IPS-18c (cell line): ENCODE data around the gene UGT1A5.
"Not testable (repeated sequence)": the region's sequence is repeated elsewhere in the genome, so short reads cannot be mapped to it uniquely, and the experiment has no call there.

Experiments used
- H3K4me3 ChIP-seq: 2 replicates; pipeline ENCODE4 v1.7.0; 2013; ENCODE audit warnings: low read depth, mild to moderate bottlenecking, low read length, moderate library complexity; ENCODE audit not compliant: insufficient read depth
- H3K9me3 ChIP-seq: one replicate; pipeline ENCODE4 v1.6.1; 2013; ENCODE audit warnings: mild to moderate bottlenecking, low read length, moderate library complexity; ENCODE audit not compliant: control insufficient read depth, insufficient read depth

The UGT1A5 gene

DNA sequence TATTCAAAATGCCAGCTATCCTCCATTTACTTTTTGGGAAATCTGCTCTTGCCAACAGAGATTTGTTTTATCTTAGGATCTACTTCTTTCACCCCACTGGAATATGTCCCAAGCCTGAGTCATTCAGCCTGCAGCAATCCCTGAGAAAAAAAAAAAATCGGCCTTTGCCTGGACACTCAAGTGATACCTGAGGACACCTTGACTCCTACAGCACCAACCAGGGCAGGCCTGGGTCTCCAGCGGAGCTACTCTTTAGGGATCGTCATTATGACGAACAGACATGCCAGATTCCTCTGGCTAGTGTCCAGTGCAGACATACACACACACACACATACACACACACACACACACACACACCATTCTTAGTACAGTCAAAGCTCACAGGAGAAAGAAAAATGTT lies 22.3 kb upstream of the UGT1A5 start:
- Histone ChIP-seq H3K9me3 (peaks cover 2% of the 10 kb centered on the region), H3K4me3 (no peak overlapping the region)

DNA sequence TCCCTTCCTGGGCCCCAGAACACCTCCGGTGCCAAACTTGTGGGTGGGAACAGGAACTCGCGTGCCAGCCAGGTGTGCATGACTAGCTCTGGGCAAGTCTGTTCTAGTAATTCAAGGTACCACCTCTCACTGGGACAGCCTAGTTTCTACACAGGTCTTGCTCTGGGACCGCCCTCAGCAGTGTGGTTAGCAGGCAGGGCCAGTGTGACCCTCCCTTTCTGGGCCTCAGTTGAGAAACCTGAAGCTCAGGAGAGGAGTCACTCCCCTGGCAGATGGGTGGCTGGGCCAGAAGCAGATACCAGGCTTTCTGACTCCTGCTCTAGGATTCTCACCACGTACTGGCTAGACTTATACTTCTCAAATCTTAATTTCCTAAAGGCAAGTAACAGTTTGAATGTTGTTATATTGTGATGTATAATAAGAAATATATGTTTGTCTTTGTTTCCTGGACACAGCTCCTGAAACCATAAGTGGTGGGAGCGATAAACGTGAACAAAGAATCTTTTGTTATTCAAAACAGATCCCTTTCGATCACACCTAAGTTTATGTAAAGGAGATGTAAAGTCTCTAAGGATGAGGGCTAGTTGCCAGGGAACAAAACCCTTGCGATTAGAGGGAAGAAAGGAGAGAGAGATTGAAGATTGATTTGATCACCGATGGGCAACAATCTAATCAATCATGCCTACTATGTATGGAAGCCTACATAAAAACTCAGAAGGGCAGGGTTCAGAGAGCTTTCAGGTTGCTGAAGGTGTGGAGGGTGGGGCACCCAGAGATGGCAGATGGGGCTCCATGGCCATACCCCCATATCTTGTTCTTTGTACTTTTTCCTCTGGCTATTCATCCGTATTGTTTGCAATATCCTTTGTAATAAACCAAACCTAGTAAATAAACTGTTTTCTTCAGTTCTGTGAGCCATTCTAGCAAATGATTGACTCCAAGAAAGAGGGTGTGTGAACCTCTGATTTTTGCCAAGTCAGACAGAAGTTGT lies 21.0 kb upstream of the UGT1A5 start:
- Histone ChIP-seq H3K4me3 (no peak overlapping the region), H3K9me3 (peaks cover 2% of the 10 kb centered on the region)

DNA sequence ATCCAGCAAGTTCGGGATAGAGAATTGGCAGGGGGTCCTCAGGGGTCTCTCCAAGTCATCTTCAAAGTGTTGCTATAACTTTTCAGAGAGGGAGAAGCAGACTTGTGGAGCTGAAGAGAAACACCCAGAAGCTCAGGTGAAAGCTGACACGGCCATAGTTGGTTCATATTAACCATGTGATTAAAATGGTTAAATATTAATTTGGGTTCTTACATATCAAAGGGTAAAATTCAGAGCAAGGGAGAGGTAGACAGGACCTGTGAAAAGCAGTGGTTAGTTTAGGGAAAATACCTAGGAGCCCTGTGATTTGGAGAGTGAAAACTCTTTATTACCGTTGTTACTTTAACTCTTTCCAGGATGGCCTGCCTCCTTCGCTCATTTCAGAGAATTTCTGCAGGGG lies 20.1 kb upstream of the UGT1A5 start, which contains the start of gene UGT1A6:
UGT1A6 (plus strand) TSS at position 243 of the 400 bp plus-strand sequence; CDS start at position 358, 115 bp downstream.
- no peak within 1 kb of the TSS for H3K4me3 ChIP-seq
- H3K9me3 ChIP-seq, result peaks cover 2% of the 10 kb centered on the region

DNA sequence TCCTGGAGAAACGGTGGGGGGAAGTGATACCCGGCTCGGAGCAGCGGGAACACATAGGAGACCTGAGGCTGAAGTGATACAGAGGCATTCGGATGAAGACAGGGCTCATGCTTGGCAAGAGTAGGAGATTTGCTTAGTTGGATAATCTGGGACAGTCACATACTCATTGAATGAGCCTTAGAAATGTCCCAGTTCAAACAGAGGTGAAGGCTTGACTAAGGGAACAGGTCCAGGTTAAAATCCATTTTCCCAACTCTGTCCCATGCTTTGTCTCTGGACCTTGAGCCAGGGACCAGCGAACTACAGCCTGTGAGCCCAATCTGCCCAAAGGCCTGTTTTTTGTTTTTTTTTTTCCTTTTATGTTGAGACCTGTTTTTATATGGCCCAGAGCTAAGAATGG lies 18.7 kb upstream of the UGT1A5 start:
- Histone ChIP-seq H3K4me3 (no peak overlapping the region), H3K9me3 (peaks cover 2% of the 10 kb centered on the region)

DNA sequence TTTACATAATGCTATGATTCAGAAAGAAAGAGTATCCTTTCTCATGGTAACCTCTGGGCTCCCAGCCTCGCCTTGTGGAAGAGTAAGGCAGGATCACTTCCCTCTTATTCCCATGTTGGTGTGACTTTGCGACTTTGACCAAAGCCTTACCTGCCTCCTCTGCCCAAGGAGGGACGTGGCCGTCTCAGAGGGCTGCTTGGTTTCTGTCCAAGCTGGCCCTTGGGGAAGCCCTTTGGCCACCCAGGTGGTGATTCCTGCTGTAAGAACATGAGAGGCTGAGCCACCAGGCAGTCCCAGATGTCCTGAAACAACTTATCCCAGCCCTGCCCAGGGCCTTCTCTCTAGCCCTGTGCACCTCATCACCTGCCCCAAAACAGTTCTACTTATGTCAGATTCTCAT lies 14.0 kb upstream of the UGT1A5 start:
- H3K4me3 ChIP-seq, result no peak overlapping the region
- no peaks in the 10 kb centered on the region for H3K9me3 ChIP-seq

DNA sequence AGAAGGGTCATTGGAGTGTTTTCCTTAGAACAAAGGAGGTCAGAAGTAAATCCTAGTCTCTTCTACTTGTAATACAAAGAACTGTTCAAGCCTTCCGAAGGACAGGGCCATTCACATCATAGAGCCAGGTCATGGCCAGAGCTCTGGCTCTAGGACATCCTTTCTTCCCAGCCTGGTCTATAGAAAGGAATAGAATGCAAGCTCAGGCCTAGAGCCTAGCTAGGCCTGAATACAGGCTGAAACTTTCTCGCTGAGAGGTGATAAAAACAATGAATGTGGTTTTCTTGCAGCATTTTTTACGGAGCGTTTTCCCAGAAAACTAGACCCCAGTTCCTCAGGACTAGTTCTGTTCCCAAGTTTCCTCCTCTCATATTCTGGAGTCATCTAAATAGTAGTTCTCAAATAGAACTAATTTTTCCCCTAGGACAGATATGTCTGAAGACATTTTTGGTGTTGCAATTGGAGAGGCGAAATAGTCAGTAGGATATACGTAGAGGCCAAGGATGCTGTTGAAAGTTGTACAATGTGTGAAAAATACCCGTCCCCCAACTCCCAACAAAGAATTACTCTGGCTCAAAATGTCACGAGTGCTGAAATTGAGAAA lies 13.2 kb upstream of the UGT1A5 start:
- no peaks in the 10 kb centered on the region for H3K9me3 ChIP-seq
- H3K4me3 ChIP-seq, result no peak overlapping the region

DNA sequence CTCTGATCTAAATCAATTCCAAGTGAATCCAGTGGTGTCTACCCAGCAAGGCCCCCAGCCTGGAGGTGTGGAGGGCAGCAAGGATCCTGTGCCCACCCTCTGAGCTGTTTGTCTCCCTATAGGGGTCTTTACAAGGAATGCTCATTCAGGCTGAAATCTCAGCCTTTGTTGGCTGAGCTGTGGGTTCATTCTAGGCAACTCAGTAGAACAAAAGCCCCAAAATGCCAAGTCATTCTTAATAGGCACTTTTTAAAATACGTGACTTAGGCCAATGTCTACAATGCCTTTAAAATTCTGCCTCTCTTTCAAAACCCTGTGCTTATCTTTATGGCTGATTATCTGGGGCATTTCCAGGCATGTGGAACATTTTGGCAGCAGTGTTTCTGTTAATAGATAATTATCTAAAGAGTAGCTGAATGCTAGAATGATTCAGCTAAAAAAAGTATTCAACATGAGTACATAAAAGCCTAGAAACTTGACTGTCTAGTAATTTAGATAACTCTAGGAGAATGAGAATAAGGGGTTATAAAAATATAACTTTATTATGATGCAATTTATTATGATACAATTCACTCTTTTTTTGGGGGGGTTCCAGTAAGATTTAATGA lies 12.6 kb upstream of the UGT1A5 start:
- Histone ChIP-seq H3K4me3 (no peak overlapping the region), H3K9me3 (no peaks in the 10 kb centered on the region)

DNA sequence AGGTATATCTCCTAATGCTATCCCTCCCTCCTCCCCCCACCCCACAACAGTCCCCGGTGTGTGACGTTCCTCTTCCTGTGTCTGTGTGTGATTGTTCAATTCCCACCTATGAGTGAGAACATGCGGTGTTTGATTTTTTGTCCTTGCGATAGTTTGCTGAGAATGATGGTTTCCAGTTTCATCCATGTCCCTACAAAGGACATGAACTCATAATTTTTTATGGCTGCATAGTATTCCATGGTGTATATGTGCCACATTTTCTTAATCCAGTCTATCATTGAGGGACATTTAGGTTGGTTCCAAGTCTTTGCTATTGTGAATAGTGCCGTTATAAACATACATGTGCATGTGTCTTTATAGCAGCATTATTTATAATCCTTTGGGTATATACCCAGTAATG lies 11.9 kb upstream of the UGT1A5 start:
- H3K9me3 ChIP-seq, H3K4me3 ChIP-seq: not testable (repeated sequence)

DNA sequence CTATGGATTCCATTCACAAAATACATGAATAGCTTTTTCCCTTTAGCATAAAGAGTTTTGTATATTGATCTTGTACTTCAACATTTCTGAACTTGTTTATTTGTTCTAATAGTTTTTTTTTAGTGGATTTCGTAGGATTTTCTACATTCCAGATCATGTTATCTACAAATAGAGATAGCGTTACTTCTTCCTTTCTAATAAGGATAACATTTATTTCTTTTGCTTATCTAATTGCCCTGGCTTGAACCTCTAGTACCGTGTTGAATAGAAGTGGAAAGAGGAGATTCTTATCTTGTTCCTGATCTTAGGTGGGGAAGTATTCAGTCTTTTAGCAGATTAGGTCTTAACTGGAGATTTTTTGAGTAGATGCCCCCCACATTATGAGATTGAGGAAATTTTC lies 10.5 kb upstream of the UGT1A5 start:
- Histone ChIP-seq H3K4me3 (no peak overlapping the region), H3K9me3 (no peaks in the 10 kb centered on the region)

DNA sequence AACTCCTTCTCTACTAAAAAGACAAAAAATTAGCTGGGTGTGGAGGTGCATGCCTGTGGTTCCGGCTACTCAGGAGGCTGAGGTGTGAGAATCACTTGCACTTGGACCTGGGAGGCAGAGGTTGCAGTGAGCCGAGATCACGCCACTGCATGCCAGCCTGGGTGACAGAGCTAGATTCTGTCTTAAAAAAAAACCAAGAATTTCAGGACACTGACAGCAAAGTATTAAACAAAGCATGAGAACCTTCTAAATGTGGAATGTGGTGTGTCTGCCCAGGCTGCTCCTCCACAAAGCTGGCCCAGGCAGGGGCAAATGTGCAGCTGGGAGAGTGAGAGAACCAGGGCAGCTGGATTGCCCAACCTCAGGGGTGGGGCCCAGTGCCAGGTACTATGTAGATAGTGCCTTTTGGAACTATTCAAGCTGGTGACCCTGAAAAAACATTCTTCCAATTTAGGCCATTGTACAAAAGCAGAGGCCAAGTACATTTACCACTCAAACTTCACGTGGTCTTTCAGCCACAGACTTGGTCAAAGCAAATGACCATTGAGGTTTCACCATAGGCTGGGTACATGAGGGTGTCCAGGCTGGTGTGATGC lies 6.7 kb upstream of the UGT1A5 start:
- H3K4me3 ChIP-seq, result no peak overlapping the region
- no peaks in the 10 kb centered on the region for H3K9me3 ChIP-seq

DNA sequence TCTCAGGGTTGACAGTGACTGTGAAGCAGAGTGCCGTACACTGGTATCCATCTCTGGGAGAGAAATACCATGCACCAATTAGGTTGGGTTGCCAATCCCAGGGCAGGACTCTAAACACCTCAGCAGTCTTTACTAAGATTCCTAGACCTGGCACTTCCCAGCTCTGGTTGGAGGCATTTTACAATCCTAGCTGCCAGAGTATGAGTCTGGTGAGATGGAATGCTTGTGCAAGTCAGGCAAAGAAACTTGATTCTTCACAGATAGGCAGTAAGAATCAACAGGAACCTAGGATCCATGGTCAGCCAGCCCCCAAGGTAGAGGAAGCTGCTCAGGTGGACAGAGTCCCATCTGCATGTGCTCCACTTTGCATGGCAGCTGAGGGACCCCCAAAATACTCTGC lies 6.0 kb upstream of the UGT1A5 start:
- Histone ChIP-seq H3K9me3 (no peaks in the 10 kb centered on the region), H3K4me3 (no peak overlapping the region)

DNA sequence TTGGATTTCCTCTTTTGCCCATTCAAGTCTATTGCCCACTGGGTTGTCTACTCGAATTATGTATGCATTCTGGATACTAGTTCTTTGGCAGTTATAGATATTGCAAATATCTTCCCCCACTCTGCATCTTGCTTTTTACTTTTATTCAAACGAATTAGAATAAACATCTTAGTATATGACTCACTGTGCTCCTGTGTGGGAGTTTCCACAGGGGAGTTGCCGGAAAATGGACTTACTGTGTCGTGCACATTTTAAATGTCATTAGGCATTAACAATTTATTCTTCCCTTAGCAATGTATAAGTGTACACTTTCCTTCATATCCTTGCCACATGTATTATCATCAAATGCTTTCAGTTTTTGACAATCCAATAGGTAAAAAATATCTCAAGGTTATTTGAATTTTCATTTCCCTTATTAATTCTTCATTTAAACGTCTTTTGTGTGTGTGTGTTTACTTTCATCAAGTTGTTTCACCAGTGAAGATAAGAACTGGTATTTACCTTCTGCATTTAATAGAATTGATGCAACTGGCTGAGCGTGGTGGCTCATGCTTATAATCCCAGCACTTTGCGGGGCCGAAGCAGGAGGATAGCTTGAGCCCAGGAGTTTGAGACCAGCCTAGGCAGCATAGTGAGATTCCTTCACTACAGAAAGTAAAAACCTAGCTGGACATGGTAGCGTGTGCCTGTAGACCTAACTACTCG lies 4.6 kb upstream of the UGT1A5 start:
- Histone ChIP-seq H3K9me3 (peaks cover 2% of the 10 kb centered on the region), H3K4me3 (no peak overlapping the region)

DNA sequence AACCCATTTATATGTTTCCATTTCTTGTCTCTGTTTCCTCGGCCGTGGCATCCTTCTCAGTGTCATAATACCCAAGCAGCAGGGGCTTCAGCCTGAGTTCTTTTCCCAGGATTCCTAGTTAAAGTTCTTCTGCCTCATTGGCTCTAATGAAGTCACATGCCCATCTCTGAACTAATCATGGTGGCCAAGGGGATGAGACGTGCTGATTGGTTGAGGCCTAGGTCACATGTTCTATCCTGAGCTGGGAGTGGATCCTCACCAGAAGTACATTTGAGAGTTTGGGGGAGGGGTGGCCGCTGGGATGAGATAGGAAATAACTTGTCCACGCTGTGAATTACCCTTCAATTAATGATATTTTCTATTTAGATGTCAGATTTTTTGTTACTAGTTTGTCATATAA lies 3.8 kb upstream of the UGT1A5 start:
- H3K9me3 ChIP-seq, result peaks cover 2% of the 10 kb centered on the region
- H3K4me3 ChIP-seq, result no peak overlapping the region

DNA sequence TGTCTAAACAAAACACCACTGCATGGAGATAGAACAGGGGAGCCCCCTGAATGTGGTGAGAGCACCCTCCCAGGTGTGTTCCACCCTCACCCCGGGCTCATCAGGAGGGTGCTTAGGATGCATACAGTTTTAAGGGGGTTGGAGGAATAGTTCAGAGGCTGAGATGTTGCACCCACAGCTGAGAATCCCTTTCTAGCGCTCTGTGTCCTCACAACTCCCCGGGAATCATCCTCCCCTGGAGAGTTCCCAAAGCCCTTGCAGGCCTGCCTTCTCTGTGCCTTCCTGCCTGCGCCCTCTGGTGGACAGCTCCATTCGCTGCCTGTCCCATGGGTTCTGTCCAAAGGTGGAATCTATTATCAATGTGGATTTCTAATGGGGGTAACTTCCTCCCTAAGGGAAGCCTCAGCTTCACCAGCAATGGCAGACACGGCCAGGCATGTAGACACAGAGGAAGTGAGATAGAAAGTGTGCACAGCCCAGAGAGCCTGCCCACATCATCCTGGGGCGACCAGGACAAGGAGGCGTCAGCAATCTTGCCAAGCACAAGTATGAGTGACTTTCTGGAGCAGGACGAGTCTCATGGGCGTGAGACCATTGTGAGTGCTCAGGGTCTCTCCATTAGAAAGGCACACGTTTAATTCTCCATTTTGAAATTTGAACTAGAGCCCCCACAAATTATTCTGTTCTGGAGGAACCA lies 1.2 kb upstream of the UGT1A5 start:
- Histone ChIP-seq H3K4me3 (no peak overlapping the region), H3K9me3 (peaks cover 2% of the 10 kb centered on the region)

DNA sequence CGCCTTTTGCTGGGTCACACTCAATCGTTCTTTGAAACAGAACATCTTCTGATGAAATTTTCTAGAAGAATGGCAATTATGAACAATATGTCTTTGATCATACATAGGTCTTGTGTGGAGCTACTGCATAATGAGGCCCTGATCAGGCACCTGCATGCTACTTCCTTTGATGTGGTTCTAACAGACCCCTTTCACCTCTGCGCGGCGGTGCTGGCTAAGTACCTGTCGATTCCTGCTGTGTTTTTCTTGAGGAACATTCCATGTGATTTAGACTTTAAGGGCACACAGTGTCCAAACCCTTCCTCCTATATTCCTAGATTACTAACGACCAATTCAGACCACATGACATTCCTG lies 532 bp downstream of the UGT1A5 start:
- no peak overlapping the region for H3K4me3 ChIP-seq
- peaks cover 2% of the 10 kb centered on the region for H3K9me3 ChIP-seq

DNA sequence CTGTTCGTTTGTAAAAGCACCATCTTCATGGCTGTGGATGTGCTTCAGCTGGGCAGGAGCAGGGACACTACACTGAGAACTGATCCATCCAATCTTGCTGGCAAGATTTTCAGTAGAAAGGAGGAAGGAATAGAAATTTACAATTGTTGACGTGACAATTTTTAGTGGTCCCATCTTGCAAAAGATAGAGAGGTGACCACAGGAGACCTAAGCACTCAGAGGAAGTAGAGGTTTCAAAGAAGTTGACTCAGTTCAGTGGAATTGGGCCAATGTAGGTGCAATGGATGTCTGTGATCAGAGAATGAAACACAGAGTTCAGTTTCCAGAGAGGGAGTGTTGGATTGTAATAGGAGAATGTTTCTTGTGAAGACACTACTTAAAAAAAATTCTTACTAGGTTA lies 1.4 kb downstream of the UGT1A5 start:
- H3K4me3 ChIP-seq, result no peak overlapping the region
- peaks cover 2% of the 10 kb centered on the region for H3K9me3 ChIP-seq

DNA sequence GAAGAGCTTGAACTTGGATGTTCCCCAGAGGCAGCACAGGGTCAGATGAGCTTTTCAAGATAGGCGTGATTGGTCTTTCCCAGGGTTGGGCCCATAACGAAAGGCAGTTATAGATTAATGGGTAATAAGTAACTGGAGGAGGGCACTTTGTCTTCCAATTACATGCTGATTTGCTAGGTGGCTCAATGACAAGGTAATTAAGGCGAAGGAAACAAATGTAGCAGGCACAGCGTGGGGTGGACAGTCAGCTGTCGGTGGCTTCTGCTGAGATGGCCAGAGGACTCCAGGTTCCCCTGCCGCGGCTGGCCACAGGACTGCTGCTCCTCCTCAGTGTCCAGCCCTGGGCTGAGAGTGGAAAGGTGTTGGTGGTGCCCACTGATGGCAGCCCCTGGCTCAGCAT lies 5.8 kb downstream of the UGT1A5 start, which contains the start of gene UGT1A4:
UGT1A4 (plus strand) TSS at position 185 of the 400 bp plus-strand sequence; CDS start at position 270, 85 bp downstream.
- no peaks in the 10 kb centered on the region for H3K9me3 ChIP-seq
- no peak within 1 kb of the TSS for H3K4me3 ChIP-seq
